Neuronal stem cell (in vitro differentiated cells): Measurements from ENCODE around the gene LCE6A.

Experiments
- DNase-seq: peaks from one replicate; pipeline ENCODE4 v3.0.0-alpha.2; 2013; ENCODE audit warnings: low spot score
- H2AFZ ChIP-seq: one replicate; pipeline ENCODE4 v1.6.1; 2013; ENCODE audit warnings: mild to moderate bottlenecking, low read length, inconsistent platforms
- H2AK5ac ChIP-seq: 2 replicates; pipeline ENCODE4 v1.6.1; 2013; ENCODE audit warnings: low read depth, mild to moderate bottlenecking, inconsistent platforms, low read length, moderate library complexity, mixed read lengths
- H2BK120ac ChIP-seq: 2 replicates; pipeline ENCODE4 v1.6.1; 2013; ENCODE audit warnings: low read depth, mild to moderate bottlenecking, inconsistent platforms, low read length, moderate library complexity, mixed read lengths
- H2BK12ac ChIP-seq: one replicate; pipeline ENCODE4 v1.6.1; 2013; ENCODE audit warnings: low read length, inconsistent platforms
- H2BK15ac ChIP-seq: 2 replicates; pipeline ENCODE4 v1.6.1; 2013; ENCODE audit warnings: mild to moderate bottlenecking, low read length, inconsistent platforms, mixed read lengths
- H2BK5ac ChIP-seq: one replicate; pipeline ENCODE4 v1.6.1; 2013; ENCODE audit warnings: inconsistent platforms, mild to moderate bottlenecking, low read length, moderate library complexity
- H3K14ac ChIP-seq: one replicate; pipeline ENCODE4 v1.6.1; 2013; ENCODE audit warnings: low read length, inconsistent platforms
- H3K18ac ChIP-seq: 2 replicates; pipeline ENCODE4 v1.6.1; 2013; ENCODE audit warnings: low read length, inconsistent platforms
- H3K23ac ChIP-seq: 2 replicates; pipeline ENCODE4 v1.6.1; 2013; ENCODE audit warnings: low read depth, mild to moderate bottlenecking, mixed read lengths, low read length, inconsistent platforms; ENCODE audit not compliant: poor library complexity
- H3K27ac ChIP-seq: replicated peaks from 3 replicates; pipeline ENCODE4 v1.5.1; 2013; ENCODE audit warnings: low read length, inconsistent platforms
- H3K27me3 ChIP-seq, 3 experiments: 2 replicates each; pipeline ENCODE4 v1.6.1; 2013; ENCODE audit warnings: low read length in 3 of 3, mild to moderate bottlenecking in 2 of 3, inconsistent platforms in 1 of 3, low read depth in 1 of 3, mixed read lengths in 1 of 3, moderate library complexity in 1 of 3; ENCODE audit not compliant: control insufficient read depth in 3 of 3, insufficient read depth in 3 of 3
- H3K36me3 ChIP-seq, 2 donors: replicated peaks in 1 of 2; 2 replicates each; pipeline ENCODE4 v1.6.1; 2013; ENCODE audit warnings: low read length in 2 of 2; ENCODE audit not compliant: control insufficient read depth in 2 of 2, insufficient read depth in 2 of 2
- H3K4ac ChIP-seq: 2 replicates; pipeline ENCODE4 v1.6.1; 2013; ENCODE audit warnings: inconsistent platforms, mild to moderate bottlenecking, low read length, moderate library complexity
- H3K4me1 ChIP-seq, 2 donors: 1 replicate in 1 of 2; 2 replicates in 1 of 2; pipeline ENCODE4 v1.6.1; 2013; ENCODE audit warnings: low read length in 2 of 2, low read depth in 1 of 2; ENCODE audit not compliant: control insufficient read depth in 2 of 2, insufficient read depth in 1 of 2
- H3K4me2 ChIP-seq: one replicate; pipeline ENCODE4 v1.6.1; 2013; ENCODE audit warnings: mild to moderate bottlenecking, low read length, inconsistent platforms; ENCODE audit not compliant: insufficient read depth, poor library complexity, severe bottlenecking
- H3K4me3 ChIP-seq, 2 donors: 2 replicates each; pipeline ENCODE4 v1.5.1; 2013; ENCODE audit warnings: low read length in 2 of 2, mild to moderate bottlenecking in 2 of 2, inconsistent platforms in 1 of 2, moderate library complexity in 1 of 2
- H3K79me1 ChIP-seq: one replicate; pipeline ENCODE4 v1.6.1; 2013; ENCODE audit warnings: low read depth, mild to moderate bottlenecking, inconsistent platforms, low read length, moderate library complexity
- H3K9ac ChIP-seq: one replicate; pipeline ENCODE4 v1.6.1; 2013; ENCODE audit warnings: mild to moderate bottlenecking, low read depth, low read length, inconsistent platforms; ENCODE audit not compliant: poor library complexity
- H3K9me3 ChIP-seq, 2 donors: replicated peaks in 1 of 2; 2 replicates each; pipeline versions ENCODE3 to v1.6.1; 2013; ENCODE audit warnings: low read length in 2 of 2, mild to moderate bottlenecking in 2 of 2, inconsistent platforms in 1 of 2, low read depth in 1 of 2, mixed read lengths in 1 of 2, moderate library complexity in 1 of 2; ENCODE audit not compliant: control insufficient read depth in 2 of 2, insufficient read depth in 1 of 2
- H4K8ac ChIP-seq: one replicate; pipeline ENCODE4 v1.6.1; 2013; ENCODE audit warnings: low read depth, mild to moderate bottlenecking, inconsistent platforms, low read length, moderate library complexity
- H4K91ac ChIP-seq: one replicate; pipeline ENCODE4 v1.6.1; 2013; ENCODE audit warnings: low read length, low read depth, mild to moderate bottlenecking, inconsistent platforms; ENCODE audit not compliant: poor library complexity
- WGBS, 2 donors: extraction: QIAGEN DNeasy Blood & Tissue Kit; methylation state at CpG; one replicate each; pipeline ENCODE4 v1.1.7; 2013; ENCODE audit warnings: missing lambda C conversion rate in 2 of 2, mixed read lengths in 1 of 2; ENCODE audit not compliant: insufficient read length in 2 of 2, insufficient replicate concordance in 1 of 2; ENCODE audit errors: extremely low coverage in 2 of 2; 5-methylcytosine and 5-hydroxymethylcytosine counted together

Gene LCE6A

DNA sequence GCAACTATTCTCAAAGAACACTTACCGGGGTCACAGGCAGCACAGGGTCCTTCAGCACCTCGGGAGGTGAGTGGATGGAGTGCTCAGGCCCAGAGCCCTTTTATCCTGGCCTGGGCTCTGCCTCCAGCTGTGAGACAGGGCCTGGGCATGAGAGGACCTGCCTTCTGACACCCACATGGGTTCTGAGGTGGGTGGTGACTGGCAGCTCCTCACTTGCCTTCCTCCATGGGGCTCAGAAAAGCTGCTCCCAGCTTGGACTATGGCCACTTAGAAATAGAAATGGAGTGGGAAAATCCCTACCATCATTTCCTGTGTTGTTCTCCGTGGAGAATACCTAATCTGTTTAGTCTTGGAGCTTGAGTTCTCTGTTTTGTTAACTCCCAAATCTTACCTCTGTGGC, 36.1 kb upstream of the LCE6A start, which contains the start of gene LCE1C:
Gene LCE1C (minus strand): TSS at position 76 of the 400 bp plus-strand sequence. CDS start 1,173 bp downstream, outside the sequence.
- Histone ChIP-seq H3K9ac (peak within 1 kb of the TSS; percentile 21), H2AFZ (no peak within 1 kb of the TSS), H3K4ac (no peak within 1 kb of the TSS), H3K27me3 (peaks cover 0 to 2% (median 0%) of the 10 kb centered on the region in 3 experiments), H4K8ac (no peak within 1 kb of the TSS), H2BK120ac (no peak within 1 kb of the TSS), H3K36me3 (no peaks in the 10 kb centered on the region), H3K14ac (no peak within 1 kb of the TSS), H3K4me2 (no peak within 1 kb of the TSS), H2BK15ac (no peak within 1 kb of the TSS), H2BK5ac (no peak within 1 kb of the TSS), H2BK12ac (no peak within 1 kb of the TSS), H3K9me3 (peaks cover 0 to 21% of the 10 kb centered on the region in 2 donors), H3K23ac (no peak within 1 kb of the TSS), H3K27ac (no peak within 1 kb of the TSS), H4K91ac (no peak within 1 kb of the TSS), H2AK5ac (no peak within 1 kb of the TSS), H3K18ac (no peak within 1 kb of the TSS), H3K4me3 (no peak within 1 kb of the TSS), H3K79me1 (no peaks in the 10 kb centered on the region), H3K4me1 (no peaks in the 10 kb centered on the region)
- no CpG with 5 or more reads among the region's 3 CpGs for whole genome bisulfite sequencing, 2 donors
- DNase-seq: no peak

DNA sequence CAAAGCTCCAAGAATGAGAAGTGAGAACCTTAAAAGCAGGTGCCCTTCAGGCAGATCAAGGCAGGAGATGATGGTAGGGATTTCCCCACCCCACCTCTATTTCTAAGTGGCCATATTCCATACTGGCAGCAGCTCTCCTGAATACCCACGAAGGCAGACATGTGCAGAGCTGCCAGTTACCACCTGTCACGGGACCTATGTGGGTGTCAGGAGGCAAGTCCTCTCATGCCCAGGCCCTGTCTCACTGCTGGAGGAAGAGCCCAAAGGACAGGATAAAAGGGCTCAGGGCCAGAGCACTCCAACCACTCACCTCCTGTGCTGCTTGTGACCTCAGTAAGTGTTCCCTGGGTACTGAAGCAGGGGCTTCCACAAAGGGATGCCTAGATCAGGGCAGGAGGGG, 31.6 kb upstream of the LCE6A start:
- Histone ChIP-seq H2BK12ac (no peak overlapping the region), H2AK5ac (no peak overlapping the region), H3K27ac (no peak overlapping the region), H3K4me1 (no peaks in the 10 kb centered on the region), H4K8ac (no peak overlapping the region), H3K79me1 (no peaks in the 10 kb centered on the region), H3K4me2 (no peak overlapping the region), H3K18ac (no peak overlapping the region), H2BK5ac (no peak overlapping the region), H3K9ac (no peak overlapping the region), H3K4ac (no peak overlapping the region), H2BK15ac (no peak overlapping the region), H4K91ac (no peak overlapping the region), H2BK120ac (no peak overlapping the region), H3K14ac (no peak overlapping the region), H3K27me3 (peaks cover 0 to 2% (median 0%) of the 10 kb centered on the region in 3 experiments), H3K36me3 (no peaks in the 10 kb centered on the region), H3K9me3 (peaks cover 0 to 8% of the 10 kb centered on the region in 2 donors), H3K23ac (no peak overlapping the region), H2AFZ (no peak overlapping the region), H3K4me3 (no peak overlapping the region)
- no CpG with 5 or more reads among the region's 2 CpGs for WGBS, 2 donors
- no peak for DNase-seq

DNA sequence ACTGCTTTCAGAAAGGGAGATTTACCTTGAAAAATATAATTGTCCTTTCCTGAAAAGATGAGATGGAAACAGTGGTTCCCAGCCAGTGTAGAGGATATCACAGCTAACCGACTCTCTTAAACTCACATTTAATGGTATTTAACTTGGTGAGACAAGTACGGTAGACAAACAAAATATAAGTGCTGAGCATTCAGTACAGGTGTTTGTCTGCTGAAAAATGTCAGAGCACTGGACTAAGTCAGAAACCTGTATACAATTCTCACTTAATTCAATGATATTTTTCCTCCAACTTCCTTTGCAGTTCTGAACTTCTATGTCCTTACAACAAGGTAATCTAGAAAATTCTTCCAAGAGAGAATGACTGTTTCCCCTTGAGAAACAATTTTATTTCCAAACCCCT, 31.0 kb upstream of the LCE6A start, which contains the start of gene LCE1B:
Gene LCE1B (plus strand): TSS at position 301 of the 400 bp plus-strand sequence. CDS start 476 bp downstream, outside the sequence.
- peaks cover 0 to 4% of the 10 kb centered on the region in 2 donors for H3K9me3 ChIP-seq

GRCh38 chr1:152817309-152817708, 25.3 kb upstream of the LCE6A start:
- H3K4me3 ChIP-seq: no peak overlapping the region
- H3K9ac ChIP-seq: no peak overlapping the region
- no peaks in the 10 kb centered on the region for H3K36me3 ChIP-seq
- no peak overlapping the region for H3K23ac ChIP-seq
- no peak overlapping the region for H4K8ac ChIP-seq
- no peak overlapping the region for H3K27ac ChIP-seq
- no peak overlapping the region for H3K18ac ChIP-seq
- WGBS, 2 donors: no CpG with 5 or more reads among the region's 6 CpGs
- DNase-seq: no peak
- no peak overlapping the region for H2AFZ ChIP-seq
- H2BK5ac ChIP-seq: no peak overlapping the region
- H3K27me3 ChIP-seq: no peaks in the 10 kb centered on the region
- no peak overlapping the region for H2BK12ac ChIP-seq
- H3K14ac ChIP-seq: no peak overlapping the region
- no peak overlapping the region for H2BK15ac ChIP-seq
- H2BK120ac ChIP-seq: no peak overlapping the region
- peaks cover 0 to 12% of the 10 kb centered on the region in 2 donors for H3K9me3 ChIP-seq
- H2AK5ac ChIP-seq: no peak overlapping the region
- H3K4me1 ChIP-seq: no peaks in the 10 kb centered on the region
- no peak overlapping the region for H3K4ac ChIP-seq
- no peaks in the 10 kb centered on the region for H3K79me1 ChIP-seq
- H3K4me2 ChIP-seq: no peak overlapping the region
- H4K91ac ChIP-seq: no peak overlapping the region

More for the DNA sequence above, 31.0 kb upstream of the LCE6A start, which contains the start of gene LCE1B:
- no CpG with 5 or more reads among the region's 2 CpGs for WGBS, 2 donors
- no peak within 1 kb of the TSS for H4K91ac ChIP-seq
- H3K4ac ChIP-seq: no peak within 1 kb of the TSS
- no peaks in the 10 kb centered on the region for H3K36me3 ChIP-seq
- H3K27ac ChIP-seq: no peak within 1 kb of the TSS
- no peak within 1 kb of the TSS for H2BK120ac ChIP-seq
- DNase-seq: no peak
- no peak within 1 kb of the TSS for H2BK15ac ChIP-seq
- no peaks in the 10 kb centered on the region for H3K27me3 ChIP-seq
- H2AK5ac ChIP-seq: no peak within 1 kb of the TSS
- no peak within 1 kb of the TSS for H3K14ac ChIP-seq
- no peak within 1 kb of the TSS for H4K8ac ChIP-seq
- H3K4me1 ChIP-seq: no peaks in the 10 kb centered on the region
- H3K23ac ChIP-seq: no peak within 1 kb of the TSS
- H2AFZ ChIP-seq: no peak within 1 kb of the TSS
- no peak within 1 kb of the TSS for H3K9ac ChIP-seq
- H3K18ac ChIP-seq: no peak within 1 kb of the TSS
- no peak within 1 kb of the TSS for H3K4me3 ChIP-seq
- no peak within 1 kb of the TSS for H2BK5ac ChIP-seq
- no peak within 1 kb of the TSS for H2BK12ac ChIP-seq
- no peak within 1 kb of the TSS for H3K4me2 ChIP-seq
- H3K79me1 ChIP-seq: no peaks in the 10 kb centered on the region
